ENCODE measurements around the gene UQCRC1.

Gene UQCRC1

GRCh38 chr3:48609088-48610005 lies at the start of gene UQCRC1:
TSS of gene UQCRC1 (minus strand) at chr3:48609646. CDS start at chr3:48609620, 26 bp downstream.
- H3K9me3 ChIP-seq (ENCODE audit: low read length), result no peaks in the 10 kb centered on the region
- H3K4me1 ChIP-seq (ENCODE audit: insufficient read depth, low read length), result peaks cover 17% of the 10 kb centered on the region
- peaks cover 20% of the 10 kb centered on the region for H3K36me3 ChIP-seq (ENCODE audit: insufficient read depth, low read length)
- H3K9ac ChIP-seq (ENCODE audit: low read length), result peak within 1 kb of the TSS; percentile 95
- H3K4me3 ChIP-seq (ENCODE audit: low read depth in 1 of 2, low read length in 2 of 2), result peak within 1 kb of the TSS; percentile 95 to 98
- H3K27ac ChIP-seq (ENCODE audit: low read depth, low read length), result peak within 1 kb of the TSS; percentile 87
- H3K27me3 ChIP-seq (ENCODE audit: control insufficient read depth in 1 of 2, insufficient read depth in 2 of 2, low read length in 2 of 2), result no peaks in the 10 kb centered on the region

GRCh38 chr3:48656841-48657281 lies 47.4 kb upstream of the UQCRC1 start:
- no peak overlapping the region for H3K27ac ChIP-seq (ENCODE audit: low read depth, low read length)
- H3K9ac ChIP-seq (ENCODE audit: low read length), result no peak overlapping the region
- H3K4me3 ChIP-seq (ENCODE audit: low read depth in 1 of 2, low read length in 2 of 2), result peak overlapping the region; percentile 31 to 47
- H3K4me1 ChIP-seq (ENCODE audit: insufficient read depth, low read length), result peaks cover 4% of the 10 kb centered on the region
- H3K27me3 ChIP-seq (ENCODE audit: control insufficient read depth in 1 of 2, insufficient read depth in 2 of 2, low read length in 2 of 2), result peaks cover 9 to 34% of the 10 kb centered on the region in 2 donors
- no peaks in the 10 kb centered on the region for H3K36me3 ChIP-seq (ENCODE audit: insufficient read depth, low read length)
- no peaks in the 10 kb centered on the region for H3K9me3 ChIP-seq (ENCODE audit: low read length)

DNA sequence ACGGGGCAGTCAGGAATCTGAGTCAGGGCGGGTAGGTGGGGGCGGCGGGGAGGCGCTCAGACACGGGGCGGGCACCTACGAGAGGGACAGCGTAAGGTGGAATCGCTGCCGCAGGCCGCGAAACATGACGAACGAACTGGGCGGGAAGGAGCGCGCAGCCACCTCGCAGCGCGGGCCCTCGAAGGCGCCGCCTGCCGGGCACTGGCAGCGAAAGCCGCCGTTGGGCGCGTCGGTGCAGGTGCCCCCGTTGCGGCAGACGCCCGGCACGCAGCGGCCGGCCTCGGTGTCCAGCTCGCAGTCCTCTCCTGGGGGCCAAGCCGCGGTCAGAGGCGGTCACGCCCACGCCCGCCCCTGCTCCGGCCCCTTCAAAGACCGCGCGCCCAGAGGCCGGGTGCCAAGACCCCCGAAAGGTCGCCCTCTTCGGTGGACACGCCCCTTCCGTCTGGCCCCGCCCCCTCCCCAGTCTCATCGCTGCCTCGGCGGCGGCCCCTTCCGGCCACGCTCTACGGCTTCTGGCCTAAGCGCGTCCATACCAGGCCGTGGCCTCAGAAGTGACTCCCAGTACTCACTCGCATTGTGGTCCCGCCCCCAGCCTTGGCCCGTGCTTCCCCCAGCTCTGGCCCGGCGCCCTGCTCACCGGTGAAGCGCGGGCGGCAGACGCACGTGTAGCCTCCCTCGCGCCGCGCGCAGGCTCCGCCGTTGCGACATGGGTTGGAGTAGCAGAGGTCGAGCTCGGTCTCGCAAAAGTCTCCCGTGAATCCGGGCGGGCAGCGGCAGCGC lies 46.8 kb upstream of the UQCRC1 start:
- no peak overlapping the region for H3K9ac ChIP-seq (ENCODE audit: low read length)
- no peaks in the 10 kb centered on the region for H3K9me3 ChIP-seq (ENCODE audit: low read length)
- peaks cover 4% of the 10 kb centered on the region for H3K4me1 ChIP-seq (ENCODE audit: insufficient read depth, low read length)
- H3K27me3 ChIP-seq (ENCODE audit: control insufficient read depth in 1 of 2, insufficient read depth in 2 of 2, low read length in 2 of 2), result peaks cover 9 to 29% of the 10 kb centered on the region in 2 donors
- H3K27ac ChIP-seq (ENCODE audit: low read depth, low read length), result no peak overlapping the region
- H3K4me3 ChIP-seq (ENCODE audit: low read depth in 1 of 2, low read length in 2 of 2), result peak overlapping the region; percentile 31 to 47
- H3K36me3 ChIP-seq (ENCODE audit: insufficient read depth, low read length), result no peaks in the 10 kb centered on the region

DNA sequence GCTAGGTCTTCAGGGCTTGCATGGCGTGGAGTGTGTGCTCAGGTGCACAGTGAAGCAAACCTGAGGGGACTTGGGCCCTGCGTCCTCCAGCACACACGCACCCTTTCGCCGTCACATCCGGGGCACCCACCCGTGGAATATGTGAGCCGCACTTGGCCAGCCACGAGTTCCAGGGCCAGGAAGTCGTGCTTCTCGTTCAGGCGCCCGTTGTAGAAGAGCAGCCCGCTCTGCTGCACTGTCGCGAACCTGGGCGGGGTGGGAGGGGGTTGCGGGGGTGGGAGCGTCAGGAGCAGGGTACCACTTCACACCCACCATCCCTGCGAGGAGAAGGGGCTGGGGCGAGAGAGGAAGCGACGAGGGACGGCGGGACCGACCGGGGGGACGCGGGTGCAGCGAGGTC lies 46.2 kb upstream of the UQCRC1 start:
- Histone ChIP-seq H3K27ac (ENCODE audit: low read depth, low read length) (no peak overlapping the region), H3K4me1 (ENCODE audit: insufficient read depth, low read length) (peaks cover 4% of the 10 kb centered on the region), H3K4me3 (ENCODE audit: low read depth in 1 of 2, low read length in 2 of 2) (no peak overlapping the region), H3K27me3 (ENCODE audit: control insufficient read depth in 1 of 2, insufficient read depth in 2 of 2, low read length in 2 of 2) (peaks cover 4 to 23% of the 10 kb centered on the region in 2 donors), H3K9me3 (ENCODE audit: low read length) (no peaks in the 10 kb centered on the region), H3K9ac (ENCODE audit: low read length) (no peak overlapping the region), H3K36me3 (ENCODE audit: insufficient read depth, low read length) (no peaks in the 10 kb centered on the region)

- H3K9ac ChIP-seq (ENCODE audit: low read length), result no peak overlapping the region
- no peaks in the 10 kb centered on the region for H3K36me3 ChIP-seq (ENCODE audit: insufficient read depth, low read length)
- peaks cover 0 to 20% of the 10 kb centered on the region in 2 donors for H3K27me3 ChIP-seq (ENCODE audit: control insufficient read depth in 1 of 2, insufficient read depth in 2 of 2, low read length in 2 of 2)
- H3K4me1 ChIP-seq (ENCODE audit: insufficient read depth, low read length), result peaks cover 4% of the 10 kb centered on the region
- no peak overlapping the region for H3K4me3 ChIP-seq (ENCODE audit: low read depth in 1 of 2, low read length in 2 of 2)
- no peak overlapping the region for H3K27ac ChIP-seq (ENCODE audit: low read depth, low read length)
- H3K9me3 ChIP-seq (ENCODE audit: low read length), result no peaks in the 10 kb centered on the region
Observed at GRCh38 chr3:48655063-48655462, 45.6 kb upstream of the UQCRC1 start.

DNA sequence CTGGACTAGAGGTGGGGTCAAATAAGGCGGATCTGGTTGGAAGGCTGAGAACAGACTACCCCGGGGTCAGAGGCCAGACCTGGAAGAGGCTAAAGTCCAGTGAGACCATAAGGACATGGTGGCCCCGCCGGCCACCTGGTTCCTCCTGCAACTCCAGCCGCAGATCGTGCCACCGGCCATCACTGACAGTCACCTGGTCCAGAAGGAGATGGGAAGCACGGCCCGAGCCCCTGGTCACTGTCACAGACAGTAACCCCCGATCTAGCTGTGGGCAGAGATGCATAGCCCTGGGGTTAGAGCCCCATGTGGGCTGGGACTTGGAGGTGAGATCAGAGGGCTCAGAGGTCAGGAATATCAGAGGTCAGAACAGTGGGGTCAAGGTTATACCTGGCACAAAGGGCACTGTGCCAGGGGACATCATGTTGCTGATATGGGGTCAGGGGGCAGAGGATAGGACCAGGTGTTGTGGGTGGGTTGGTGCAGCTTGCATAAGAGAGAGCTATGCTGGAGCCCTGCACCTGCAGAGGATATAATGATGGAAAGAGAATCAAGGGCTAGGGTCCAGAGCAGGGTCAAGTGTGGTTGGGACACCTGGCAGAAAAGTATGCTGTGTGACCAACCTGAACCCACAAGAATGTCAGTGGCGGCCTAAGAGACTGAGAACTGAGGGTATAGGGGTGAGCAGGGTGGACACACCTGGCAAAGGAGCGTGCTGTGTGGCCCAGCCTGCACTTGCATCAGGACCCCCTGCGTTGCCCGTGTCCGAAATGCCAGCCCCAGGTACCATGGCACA lies 43.7 kb upstream of the UQCRC1 start:
- H3K27me3 ChIP-seq (ENCODE audit: control insufficient read depth in 1 of 2, insufficient read depth in 2 of 2, low read length in 2 of 2), result peaks cover 0 to 11% of the 10 kb centered on the region in 2 donors
- no peak overlapping the region for H3K9ac ChIP-seq (ENCODE audit: low read length)
- no peak overlapping the region for H3K27ac ChIP-seq (ENCODE audit: low read depth, low read length)
- no peaks in the 10 kb centered on the region for H3K36me3 ChIP-seq (ENCODE audit: insufficient read depth, low read length)
- H3K4me1 ChIP-seq (ENCODE audit: insufficient read depth, low read length), result peaks cover 4% of the 10 kb centered on the region
- no peak overlapping the region for H3K4me3 ChIP-seq (ENCODE audit: low read depth in 1 of 2, low read length in 2 of 2)
- H3K9me3 ChIP-seq (ENCODE audit: low read length), result no peaks in the 10 kb centered on the region

DNA sequence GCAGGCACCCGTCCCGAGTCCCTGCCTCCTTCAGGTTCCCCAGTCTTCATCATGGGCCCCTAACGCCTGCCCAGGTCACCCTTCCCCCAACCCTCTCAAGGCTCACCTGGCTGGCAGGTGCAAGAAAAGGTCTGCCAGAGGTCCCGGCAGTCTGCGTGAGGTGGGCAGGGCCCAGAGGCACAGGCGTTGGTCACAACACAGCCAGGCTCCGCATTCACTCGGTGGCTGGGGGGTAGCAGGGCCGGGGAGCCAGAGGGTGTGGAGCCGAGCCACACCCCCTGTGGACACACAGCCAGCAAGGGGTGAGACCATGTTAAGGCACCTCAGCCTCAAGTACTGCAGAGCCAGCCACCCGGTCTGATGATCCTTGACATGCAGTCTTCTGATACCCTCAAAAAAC lies 42.3 kb upstream of the UQCRC1 start:
- Histone ChIP-seq H3K27me3 (ENCODE audit: control insufficient read depth in 1 of 2, insufficient read depth in 2 of 2, low read length in 2 of 2) (no peaks in the 10 kb centered on the region), H3K9ac (ENCODE audit: low read length) (no peak overlapping the region), H3K27ac (ENCODE audit: low read depth, low read length) (no peak overlapping the region), H3K4me3 (ENCODE audit: low read depth in 1 of 2, low read length in 2 of 2) (no peak overlapping the region), H3K36me3 (ENCODE audit: insufficient read depth, low read length) (no peaks in the 10 kb centered on the region), H3K9me3 (ENCODE audit: low read length) (no peaks in the 10 kb centered on the region), H3K4me1 (ENCODE audit: insufficient read depth, low read length) (peaks cover 4% of the 10 kb centered on the region)

DNA sequence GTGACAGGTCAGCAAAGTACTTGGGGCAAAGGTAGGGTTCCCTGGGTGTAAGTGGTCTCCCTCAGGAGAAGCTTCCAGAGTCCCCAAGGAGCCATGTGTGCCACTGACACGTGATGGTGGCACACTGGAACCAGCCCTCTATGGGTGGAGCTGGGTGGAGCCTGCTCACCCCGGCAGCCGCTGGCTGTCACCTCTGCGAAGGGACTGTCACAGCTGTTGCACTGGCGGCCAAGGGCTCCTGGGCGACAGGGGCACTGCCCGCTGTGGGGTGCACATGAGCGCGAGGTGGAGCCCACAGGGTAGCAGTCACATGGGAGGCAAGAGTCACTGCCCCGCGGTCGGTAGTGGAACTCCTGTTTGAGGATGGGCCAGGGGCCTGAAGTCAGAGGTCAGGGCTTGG lies 41.3 kb upstream of the UQCRC1 start:
- H3K4me3 ChIP-seq (ENCODE audit: low read depth in 1 of 2, low read length in 2 of 2), result no peak overlapping the region
- no peaks in the 10 kb centered on the region for H3K27me3 ChIP-seq (ENCODE audit: control insufficient read depth in 1 of 2, insufficient read depth in 2 of 2, low read length in 2 of 2)
- no peak overlapping the region for H3K27ac ChIP-seq (ENCODE audit: low read depth, low read length)
- peaks cover 4% of the 10 kb centered on the region for H3K4me1 ChIP-seq (ENCODE audit: insufficient read depth, low read length)
- H3K9me3 ChIP-seq (ENCODE audit: low read length), result no peaks in the 10 kb centered on the region
- no peak overlapping the region for H3K9ac ChIP-seq (ENCODE audit: low read length)
- no peaks in the 10 kb centered on the region for H3K36me3 ChIP-seq (ENCODE audit: insufficient read depth, low read length)

DNA sequence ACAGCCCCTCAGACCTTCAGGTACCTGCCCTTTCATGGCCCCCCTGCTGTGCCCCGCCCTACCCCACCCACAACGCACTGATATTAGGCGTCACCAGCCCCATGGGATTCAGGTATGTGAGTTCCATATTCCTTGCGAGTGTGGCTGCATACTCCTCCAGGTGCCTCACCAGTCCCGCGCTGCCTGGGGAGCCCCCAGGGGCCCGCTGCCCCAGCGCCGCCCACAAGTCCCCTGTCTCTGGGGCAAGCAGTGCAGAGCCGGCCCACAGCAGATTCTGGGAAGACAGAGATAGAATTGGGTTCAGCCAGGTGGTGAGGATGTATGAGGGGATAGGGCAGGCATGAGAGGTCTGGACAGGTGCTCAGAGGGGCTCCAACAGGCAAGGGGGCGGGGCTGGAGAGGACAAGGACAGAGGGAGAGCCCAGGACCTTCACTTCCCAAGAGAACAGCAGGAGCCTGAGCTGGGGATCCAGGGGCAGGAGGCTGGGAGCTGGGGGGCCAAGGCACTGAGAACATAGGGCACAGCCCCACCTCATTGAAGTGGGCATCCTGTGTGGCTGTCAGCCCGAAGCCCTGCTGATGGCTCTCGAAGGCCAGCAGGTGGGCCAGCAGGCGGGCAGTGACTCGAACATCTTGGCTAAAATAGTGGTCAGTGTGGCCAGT lies 38.9 kb upstream of the UQCRC1 start:
- Histone ChIP-seq H3K9me3 (ENCODE audit: low read length) (no peaks in the 10 kb centered on the region), H3K27ac (ENCODE audit: low read depth, low read length) (no peak overlapping the region), H3K36me3 (ENCODE audit: insufficient read depth, low read length) (no peaks in the 10 kb centered on the region), H3K27me3 (ENCODE audit: control insufficient read depth in 1 of 2, insufficient read depth in 2 of 2, low read length in 2 of 2) (no peaks in the 10 kb centered on the region), H3K9ac (ENCODE audit: low read length) (no peak overlapping the region), H3K4me3 (ENCODE audit: low read depth in 1 of 2, low read length in 2 of 2) (no peak overlapping the region), H3K4me1 (ENCODE audit: insufficient read depth, low read length) (no peaks in the 10 kb centered on the region)

GRCh38 chr3:48647714-48648113 lies 38.3 kb upstream of the UQCRC1 start:
- no peaks in the 10 kb centered on the region for H3K36me3 ChIP-seq (ENCODE audit: insufficient read depth, low read length)
- no peak overlapping the region for H3K27ac ChIP-seq (ENCODE audit: low read depth, low read length)
- no peak overlapping the region for H3K9ac ChIP-seq (ENCODE audit: low read length)
- no peaks in the 10 kb centered on the region for H3K9me3 ChIP-seq (ENCODE audit: low read length)
- no peak overlapping the region for H3K4me3 ChIP-seq (ENCODE audit: low read depth in 1 of 2, low read length in 2 of 2)
- H3K4me1 ChIP-seq (ENCODE audit: insufficient read depth, low read length), result no peaks in the 10 kb centered on the region
- no peaks in the 10 kb centered on the region for H3K27me3 ChIP-seq (ENCODE audit: control insufficient read depth in 1 of 2, insufficient read depth in 2 of 2, low read length in 2 of 2)
